ENCODE results near the gene F7.

Gene F7

GRCh38 chr13:113138792-113139551, 33.4 kb downstream of the F7 start:
- DNase-seq (ENCODE audit: low read depth, low spot score): no peak

GRCh38 chr13:113139577-113139976, 34.0 kb downstream of the F7 start:
- no peak for DNase-seq (ENCODE audit: low read depth, low spot score)

- DNase-seq (ENCODE audit: low read depth, low spot score): no peak
Observed at GRCh38 chr13:113140677-113141600, 35.3 kb downstream of the F7 start.

GRCh38 chr13:113141601-113141970, 36.0 kb downstream of the F7 start:
- DNase-seq (ENCODE audit: low read depth, low spot score): no peak

- no peak for DNase-seq (ENCODE audit: low read depth, low spot score)
Observed at GRCh38 chr13:113142876-113143275, 37.3 kb downstream of the F7 start.

GRCh38 chr13:113143466-113144254, 38.1 kb downstream of the F7 start:
- DNase-seq (ENCODE audit: low read depth, low spot score): no peak

GRCh38 chr13:113144255-113144629, 38.7 kb downstream of the F7 start:
- no peak for DNase-seq (ENCODE audit: low read depth, low spot score)

GRCh38 chr13:113145496-113145895, 39.9 kb downstream of the F7 start:
- DNase-seq (ENCODE audit: low read depth, low spot score): no peak

- no peak for DNase-seq (ENCODE audit: low read depth, low spot score)
Observed at GRCh38 chr13:113145911-113146598, 40.5 kb downstream of the F7 start.

GRCh38 chr13:113146750-113147149, 41.2 kb downstream of the F7 start:
- DNase-seq (ENCODE audit: low read depth, low spot score): no peak

- DNase-seq (ENCODE audit: low read depth, low spot score): no peak
Observed at GRCh38 chr13:113147206-113147605, 41.6 kb downstream of the F7 start.

- DNase-seq (ENCODE audit: low read depth, low spot score): no peak
Observed at GRCh38 chr13:113148407-113148806, 42.8 kb downstream of the F7 start.

GRCh38 chr13:113148940-113149503, 43.4 kb downstream of the F7 start:
- DNase-seq (ENCODE audit: low read depth, low spot score): no peak

- no peak for DNase-seq (ENCODE audit: low read depth, low spot score)
Observed at GRCh38 chr13:113149711-113150549, 44.3 kb downstream of the F7 start.

GRCh38 chr13:113150550-113151365, 45.2 kb downstream of the F7 start:
- DNase-seq (ENCODE audit: low read depth, low spot score): no peak

GRCh38 chr13:113151745-113152690, 46.4 kb downstream of the F7 start:
- DNase-seq (ENCODE audit: low read depth, low spot score): no peak

- DNase-seq (ENCODE audit: low read depth, low spot score): no peak
Observed at GRCh38 chr13:113152691-113152983, 47.0 kb downstream of the F7 start.
